K562 (cell line): ENCODE measurements around the gene VRK3. TPM values are rescaled to one million over a fixed set of nuclear protein-coding genes. Genes with fewer than 3 reads are reported as not detected.

ENCODE experiments used
- ATAC-seq: fragments of 200-7000 bp; cut with Tn5 transposase; 3 replicates; pipeline ENCODE4 v1.9.1; 2020; ENCODE audit warnings: moderate library complexity
- BruUV-seq: library from RNA; stranded (reverse); fragments of 400-500 nt; replicated peaks from 2 replicates; lab custom pipeline; 2021; lab: Mats Ljungman, UMichigan
- CTCF ChIA-PET: fragments of 300-600 bp; formaldehyde crosslinking; extraction: SDS; loops from one replicate; lab custom pipeline; 2021; ENCODE audit warnings: low intra/inter-chr PET ratio; lab: Yijun Ruan, JAX
- POLR2A ChIA-PET: fragments of 300-600, 350-650 bp; sonication (Branson Sonifier 250); formaldehyde crosslinking; extraction: SDS; loops from one replicate; lab custom pipeline; 2021; ENCODE audit warnings: antibody characterized with exemption, inconsistent platforms; lab: Yijun Ruan, JAX
- DNase-seq, 4 experiments: peaks; one replicate each; pipeline versions ENCODE4 v3.0.0 to v3.0.0-alpha.2; 2011 to 2018; ENCODE audit warnings: low spot score in 3 of 4, mixed read lengths in 3 of 4; ENCODE audit errors: extremely low read depth in 1 of 4
- FAIRE-seq: peaks from 2 replicates; lab custom pipeline; 2011; peaks lifted over from hg19 to GRCh38; lab: Jason Lieb, UNC
- H2AFZ ChIP-seq: 2 replicates; pipeline ENCODE4 v1.6.0; 2011; ENCODE audit warnings: low read depth, low read length, control low read depth, inconsistent platforms
- H3K27ac ChIP-seq: fragments of 200-600 bp; 3 replicates; pipeline ENCODE4 v1.8.0; 2011; ENCODE audit warnings: low read depth, mild to moderate bottlenecking, control low read depth, inconsistent platforms, low read length, moderate library complexity, mixed read lengths; ENCODE audit errors: extremely low read depth
- H3K27me3 ChIP-seq, 2 experiments: fragments of 300-600 bp in 1 of 2; 2 replicates in 1 of 2; 3 replicates in 1 of 2; pipeline versions ENCODE4 v1.6.0 to v1.8.0; 2011; ENCODE audit warnings: inconsistent platforms in 2 of 2, low read length in 2 of 2, mild to moderate bottlenecking in 1 of 2, mixed read lengths in 1 of 2, moderate library complexity in 1 of 2; ENCODE audit not compliant: control insufficient read depth in 2 of 2, insufficient read depth in 2 of 2
- H3K36me3 ChIP-seq: fragments of 300-600 bp; 3 replicates; pipeline ENCODE4 v1.8.0; 2011; ENCODE audit warnings: mild to moderate bottlenecking, low read length, inconsistent platforms; ENCODE audit not compliant: control insufficient read depth, insufficient read depth
- H3K4me1 ChIP-seq, 2 experiments: fragments of 200-600 bp in 1 of 2; replicated peaks in 1 of 2; 2 replicates in 1 of 2; 3 replicates in 1 of 2; pipeline versions ENCODE4 v1.5.1 to v1.8.0; 2011; ENCODE audit warnings: inconsistent platforms in 2 of 2, low read length in 2 of 2, mild to moderate bottlenecking in 1 of 2, mixed read lengths in 1 of 2, moderate library complexity in 1 of 2; ENCODE audit not compliant: control insufficient read depth in 2 of 2, insufficient read depth in 2 of 2
- H3K4me2 ChIP-seq: 2 replicates; pipeline ENCODE4 v1.6.1; 2011; ENCODE audit warnings: low read length, control low read depth, inconsistent platforms, mixed read lengths; ENCODE audit not compliant: insufficient read depth
- H3K4me3 ChIP-seq: fragments of 200-600 bp; sonication (generic), shearing (Covaris generic); 2 replicates; pipeline ENCODE4 v1.5.1; 2016; ENCODE audit warnings: control low read depth, inconsistent platforms
- H3K79me2 ChIP-seq: fragments of 200-600 bp; 3 replicates; pipeline ENCODE4 v1.8.0; 2011; ENCODE audit warnings: low read length, inconsistent platforms; ENCODE audit not compliant: control insufficient read depth, insufficient read depth
- H3K9ac ChIP-seq, 2 experiments: 2 replicates each; pipeline versions ENCODE4 v1.6.0 to v1.6.1; 2011; ENCODE audit warnings: low read depth in 2 of 2, low read length in 2 of 2, control low read depth in 1 of 2, inconsistent platforms in 1 of 2, mild to moderate bottlenecking in 1 of 2, mixed read lengths in 1 of 2; ENCODE audit not compliant: insufficient read depth in 1 of 2
- H3K9me1 ChIP-seq: one replicate; pipeline ENCODE4 v1.6.0; 2011; ENCODE audit warnings: inconsistent platforms, mild to moderate bottlenecking, low read length, moderate library complexity; ENCODE audit not compliant: control insufficient read depth, insufficient read depth
- H3K9me3 ChIP-seq: replicated peaks from 2 replicates; pipeline ENCODE4 v1.5.1; 2011; ENCODE audit warnings: low read depth, low read length, inconsistent platforms; ENCODE audit not compliant: control insufficient read depth, insufficient read depth
- H4K20me1 ChIP-seq: replicated peaks from 2 replicates; pipeline ENCODE4 v1.6.1; 2011; ENCODE audit warnings: low read length, inconsistent platforms, mixed read lengths; ENCODE audit not compliant: control insufficient read depth, insufficient read depth
- BCOR ChIP-seq: fragments of 450-650 bp; IDR thresholded peaks from 2 replicates; pipeline ENCODE4 v1.6.1; 2016
- KHSRP ChIP-seq: fragments of 450-650 bp; IDR thresholded peaks from 2 replicates; pipeline ENCODE4 v1.6.1; 2017
- NFRKB ChIP-seq: fragments of 450-650 bp; IDR thresholded peaks from 2 replicates; pipeline ENCODE4 v1.6.1; 2016; ENCODE audit warnings: low read depth
- PTTG1 ChIP-seq: fragments of 450-650 bp; IDR thresholded peaks from 2 replicates; pipeline ENCODE4 v1.6.1; 2016; ENCODE audit warnings: low read depth, mild to moderate bottlenecking, missing genetic modification characterization, missing compliant biosample characterization
- SP2 ChIP-seq: IDR thresholded peaks from 2 replicates; pipeline ENCODE4 v1.6.1; 2011; ENCODE audit warnings: mild to moderate bottlenecking, low read depth, low read length, moderate library complexity; ENCODE audit not compliant: poor library complexity, severe bottlenecking; ENCODE audit errors: extremely low read depth
- ZNF316 ChIP-seq: fragments of 450-650 bp; IDR thresholded peaks from 2 replicates; pipeline ENCODE4 v1.6.1; 2016
- WGBS: fragments of 100-300 bp; shearing (Covaris generic); methylation state at CpG from one replicate; pipeline ENCODE4 v1.1.6; 2016; ENCODE audit warnings: low coverage, mixed read lengths; ENCODE audit not compliant: insufficient coverage; ENCODE audit errors: missing lambda C conversion rate; 5-methylcytosine and 5-hydroxymethylcytosine counted together
- in situ Hi-C: fragments of 300-500 bp; cut with MboI; formaldehyde crosslinking; loops from 4 replicates; pipeline ENCODE4 v1.15.0; 2018; ENCODE audit warnings: inconsistent platforms, mixed read lengths
- intact Hi-C: fragments of 100-400 bp; cut with micrococcal nuclease; formaldehyde crosslinking; loops from 2 replicates; pipeline ENCODE4 v1.14.2; 2022
- polyA plus RNA-seq, 8 experiments: library from polyadenylated mRNA; depleted of rRNA in 4 of 8; stranded (reverse) in 5 of 8; unstranded in 3 of 8; fragments of >200 nt; fragmentation: Nextera tagmentation in 2 of 8; fragmentation: Illumina TruSeq in 1 of 8; extraction: Ambion mirVana in 2 of 8; extraction: Trizol in 1 of 8; gene quantifications; 2 replicates each; pipeline versions ENCODE4 v1.2.1 to v1.2.3, GENCODE V29; 2011 to 2014; ENCODE audit warnings: inconsistent platforms in 1 of 8, missing spikeins in 1 of 8
- total RNA-seq, 7 experiments: library from RNA; depleted of rRNA in 6 of 7; stranded (reverse); fragments of >200 nt in 6 of 7; fragmentation: Illumina TruSeq in 2 of 7; extraction: Trizol in 2 of 7; gene quantifications; 2 replicates each; pipeline versions ENCODE4 v1.2.1 to v1.2.3, GENCODE V29; 2011 to 2021; ENCODE audit warnings: low replicate concordance in 1 of 7
- TF ChIP-seq, protein P1 (sequence below): IDR thresholded peaks from 2 replicates; pipeline ENCODE4 v1.6.1; 2012; ENCODE audit warnings: low read depth, low read length, improper control_type of control experiment, borderline replicate concordance

Gene VRK3
- total and polyA plus RNA-seq, 9 of the 15 experiments (the other 6 are each of a cell fraction or from before 2014, with no cell fraction given), result 25.6 to 94.3 (median 42.9) TPM

DNA sequence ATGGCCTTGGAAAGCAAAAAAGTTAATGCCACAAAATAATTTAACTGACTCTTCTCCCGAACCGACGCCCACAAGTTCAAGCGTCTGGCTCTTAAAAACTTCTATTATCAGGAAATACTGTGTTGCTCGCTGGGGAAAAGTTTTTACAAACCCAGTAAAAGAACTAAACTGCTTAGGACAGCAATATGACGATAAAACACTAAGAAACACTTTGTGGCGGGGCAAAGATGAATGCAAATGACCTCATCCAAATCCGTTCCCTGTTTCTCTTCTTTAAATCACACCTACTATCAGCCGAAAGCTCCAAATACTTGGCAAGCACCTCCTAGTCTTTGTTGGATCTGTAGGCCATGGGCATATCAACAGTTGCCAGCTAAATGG, 69.1 kb downstream of the VRK3 start:
- POLR2A ChIA-PET, result no interaction called here
- Histone ChIP-seq H3K9me1 (no peaks in the 10 kb centered on the region), H3K79me2 (no peaks in the 10 kb centered on the region), H3K36me3 (no peaks in the 10 kb centered on the region), H3K4me1 (peaks cover 18 to 26% of the 10 kb centered on the region in 2 experiments; a peak in 4 of 5 replicates), H4K20me1 (no peaks in the 10 kb centered on the region), H3K9ac (no peak overlapping the region), H3K27ac (no peak overlapping the region), H3K27me3 (peaks cover 0 to under 1% of the 10 kb centered on the region in 2 experiments; a peak in 1 of 5 replicates), H3K4me3 (no peak overlapping the region), H2AFZ (peak overlapping the region; percentile 58), H3K4me2 (no peak overlapping the region), H3K9me3 (no peaks in the 10 kb centered on the region)
- CTCF ChIA-PET, result no interaction called here
- no peak for ATAC-seq
- TF ChIP-seq PTTG1 (tag) (no peak), ZNF316 (peak; percentile 31; the same call in 1 of the 2 replicates)
- no peak for DNase-seq
- in situ Hi-C loops, result no loop called here
- no peak for FAIRE-seq
- no TSS peak for BruUV-seq
- intact Hi-C loops, result no loop called here
- WGBS, result 53% methylated on average over 9 of the region's 9 CpGs

DNA sequence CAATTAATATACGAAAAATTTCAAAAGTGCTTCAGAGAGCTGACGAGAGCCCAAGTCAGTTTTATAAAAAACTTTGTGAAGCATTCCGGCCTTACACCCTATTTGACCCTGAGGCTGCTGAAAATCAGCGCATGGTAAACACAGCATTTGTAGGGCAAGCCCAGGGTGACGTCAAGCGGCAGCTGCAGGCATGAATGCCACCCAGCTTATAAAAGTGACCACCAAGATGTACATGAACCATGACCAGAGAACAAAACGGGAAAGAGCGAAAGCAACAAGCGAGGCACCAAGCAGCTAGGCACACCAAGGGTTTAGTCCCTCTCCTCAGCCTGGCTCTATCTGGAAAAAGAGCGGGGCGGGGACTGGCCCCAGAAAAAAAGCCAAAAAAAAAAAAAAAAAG, 70.2 kb downstream of the VRK3 start:
- H2AFZ ChIP-seq, result peak overlapping the region; percentile 33; the same call in 1 of the 2 replicates
- DNase-seq (no peak), ATAC-seq (no peak), FAIRE-seq (no peak)
- no peak overlapping the region; the same call in 1 of the 2 replicates for H3K4me2 ChIP-seq
- intact Hi-C loops (no loop called here), in situ Hi-C loops (no loop called here)
- H4K20me1 ChIP-seq, result no peaks in the 10 kb centered on the region
- no peaks in the 10 kb centered on the region for H3K36me3 ChIP-seq
- CTCF ChIA-PET, result no interaction called here
- BruUV-seq, result no TSS peak
- no peak overlapping the region for H3K9ac ChIP-seq
- no peak overlapping the region for H3K4me3 ChIP-seq
- WGBS, result 56% methylated on average over 9 of the region's 11 CpGs
- no peaks in the 10 kb centered on the region; a peak in 1 of 5 replicates for H3K27me3 ChIP-seq
- no peaks in the 10 kb centered on the region for H3K9me1 ChIP-seq
- H3K4me1 ChIP-seq, result peaks cover 18 to 28% of the 10 kb centered on the region in 2 experiments; a peak in 4 of 5 replicates
- POLR2A ChIA-PET, result interaction anchor here (0.6 to 1.8 kb wide), 6 partner anchors 8 to 82 kb away, joined by 3 to 6 read pairs (median 3); partner anchors contain the start of gene NUP62
- H3K9me3 ChIP-seq, result no peaks in the 10 kb centered on the region
- H3K79me2 ChIP-seq, result no peaks in the 10 kb centered on the region
- H3K27ac ChIP-seq, result no peak overlapping the region
- TF ChIP-seq, protein P1, sequence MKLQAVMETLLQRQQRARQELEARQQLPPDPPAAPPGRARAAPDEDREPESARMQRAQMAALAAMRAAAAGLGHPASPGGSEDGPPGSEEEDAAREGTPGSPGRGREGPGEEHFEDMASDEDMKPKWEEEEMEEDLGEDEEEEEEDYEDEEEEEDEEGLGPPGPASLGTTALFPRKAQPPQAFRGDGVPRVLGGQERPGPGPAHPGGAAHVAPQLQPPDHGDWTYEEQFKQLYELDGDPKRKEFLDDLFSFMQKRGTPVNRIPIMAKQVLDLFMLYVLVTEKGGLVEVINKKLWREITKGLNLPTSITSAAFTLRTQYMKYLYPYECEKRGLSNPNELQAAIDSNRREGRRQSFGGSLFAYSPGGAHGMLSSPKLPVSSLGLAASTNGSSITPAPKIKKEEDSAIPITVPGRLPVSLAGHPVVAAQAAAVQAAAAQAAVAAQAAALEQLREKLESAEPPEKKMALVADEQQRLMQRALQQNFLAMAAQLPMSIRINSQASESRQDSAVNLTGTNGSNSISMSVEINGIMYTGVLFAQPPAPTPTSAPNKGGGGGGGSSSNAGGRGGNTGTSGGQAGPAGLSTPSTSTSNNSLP, result no peak
- TF ChIP-seq KHSRP, result no peak
- TF ChIP-seq NFRKB, result no peak
- TF ChIP-seq SP2, result no peak
- no peak for TF ChIP-seq BCOR
